ENCODE results near the gene HMOX1.
A peak's percentile ranks its signal among the peaks of the same experiment; 100 is the strongest.

The HMOX1 gene

DNA sequence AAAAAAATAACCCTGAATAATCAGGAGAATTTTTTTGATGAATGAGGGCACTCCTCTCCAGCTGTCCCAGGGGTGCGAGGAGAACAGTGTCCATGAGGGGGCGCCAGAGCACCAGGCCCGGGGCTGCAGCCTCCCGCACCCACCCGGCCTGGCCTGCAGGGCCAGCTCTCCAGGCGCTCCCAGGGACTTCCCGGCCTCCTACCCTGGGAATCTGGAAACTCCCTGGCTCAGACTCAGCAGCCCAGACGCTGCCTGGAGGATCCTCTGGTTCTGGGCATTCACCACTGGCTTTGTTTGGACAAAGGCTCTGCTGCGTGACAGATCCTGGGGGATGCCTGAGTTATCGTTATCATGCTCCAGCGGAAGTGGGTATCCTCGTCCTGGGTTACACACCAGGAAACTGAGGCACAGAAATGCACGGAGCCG lies 50.0 kb downstream of the HMOX1 start:
- Histone ChIP-seq H3K4me2 (ENCODE audit: low read depth, low read length) (no peak overlapping the region), H3K9ac (ENCODE audit: low read length) (no peak overlapping the region), H3K4me1 (ENCODE audit: low read length) (no peaks in the 10 kb centered on the region), H3K9me2 (replicated peaks; ENCODE audit: insufficient read depth, low read length) (no peaks in the 10 kb centered on the region), H3F3A (ENCODE audit: insufficient read depth, low read length) (no peaks in the 10 kb centered on the region), H3K27ac (ENCODE audit: low read length) (no peak overlapping the region), H2AFZ (ENCODE audit: low read length) (no peak overlapping the region), H3K4me3 (ENCODE audit: low read length) (no peak overlapping the region), H3K27me3 (replicated peaks; ENCODE audit: insufficient read depth, low read length) (no peaks in the 10 kb centered on the region), H3K79me2 (ENCODE audit: low read length) (0 out of 2 replicates have a peak, but pooled peaks cover 6% of the 10 kb centered on the region), H3K36me3 (replicated peaks; ENCODE audit: insufficient read depth, low read length) (peaks cover 4% of the 10 kb centered on the region; the same call in 1 of the 2 replicates), H4K20me1 (ENCODE audit: insufficient read depth, low read length) (peaks cover 3% of the 10 kb centered on the region; the same call in 1 of the 2 replicates), H3K9me3 (replicated peaks; ENCODE audit: insufficient read depth, low read length) (no peaks in the 10 kb centered on the region)
- no peak for TF ChIP-seq EZH2 (optimal IDR thresholded peaks at IDR 0.05; ENCODE audit: low read depth, low read length)
- TF ChIP-seq, protein P1, sequence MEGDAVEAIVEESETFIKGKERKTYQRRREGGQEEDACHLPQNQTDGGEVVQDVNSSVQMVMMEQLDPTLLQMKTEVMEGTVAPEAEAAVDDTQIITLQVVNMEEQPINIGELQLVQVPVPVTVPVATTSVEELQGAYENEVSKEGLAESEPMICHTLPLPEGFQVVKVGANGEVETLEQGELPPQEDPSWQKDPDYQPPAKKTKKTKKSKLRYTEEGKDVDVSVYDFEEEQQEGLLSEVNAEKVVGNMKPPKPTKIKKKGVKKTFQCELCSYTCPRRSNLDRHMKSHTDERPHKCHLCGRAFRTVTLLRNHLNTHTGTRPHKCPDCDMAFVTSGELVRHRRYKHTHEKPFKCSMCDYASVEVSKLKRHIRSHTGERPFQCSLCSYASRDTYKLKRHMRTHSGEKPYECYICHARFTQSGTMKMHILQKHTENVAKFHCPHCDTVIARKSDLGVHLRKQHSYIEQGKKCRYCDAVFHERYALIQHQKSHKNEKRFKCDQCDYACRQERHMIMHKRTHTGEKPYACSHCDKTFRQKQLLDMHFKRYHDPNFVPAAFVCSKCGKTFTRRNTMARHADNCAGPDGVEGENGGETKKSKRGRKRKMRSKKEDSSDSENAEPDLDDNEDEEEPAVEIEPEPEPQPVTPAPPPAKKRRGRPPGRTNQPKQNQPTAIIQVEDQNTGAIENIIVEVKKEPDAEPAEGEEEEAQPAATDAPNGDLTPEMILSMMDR (IDR thresholded peaks at IDR 0.05; ENCODE audit: low read length): peak; percentile 90
- DNase-seq: peak; percentile 57

DNA sequence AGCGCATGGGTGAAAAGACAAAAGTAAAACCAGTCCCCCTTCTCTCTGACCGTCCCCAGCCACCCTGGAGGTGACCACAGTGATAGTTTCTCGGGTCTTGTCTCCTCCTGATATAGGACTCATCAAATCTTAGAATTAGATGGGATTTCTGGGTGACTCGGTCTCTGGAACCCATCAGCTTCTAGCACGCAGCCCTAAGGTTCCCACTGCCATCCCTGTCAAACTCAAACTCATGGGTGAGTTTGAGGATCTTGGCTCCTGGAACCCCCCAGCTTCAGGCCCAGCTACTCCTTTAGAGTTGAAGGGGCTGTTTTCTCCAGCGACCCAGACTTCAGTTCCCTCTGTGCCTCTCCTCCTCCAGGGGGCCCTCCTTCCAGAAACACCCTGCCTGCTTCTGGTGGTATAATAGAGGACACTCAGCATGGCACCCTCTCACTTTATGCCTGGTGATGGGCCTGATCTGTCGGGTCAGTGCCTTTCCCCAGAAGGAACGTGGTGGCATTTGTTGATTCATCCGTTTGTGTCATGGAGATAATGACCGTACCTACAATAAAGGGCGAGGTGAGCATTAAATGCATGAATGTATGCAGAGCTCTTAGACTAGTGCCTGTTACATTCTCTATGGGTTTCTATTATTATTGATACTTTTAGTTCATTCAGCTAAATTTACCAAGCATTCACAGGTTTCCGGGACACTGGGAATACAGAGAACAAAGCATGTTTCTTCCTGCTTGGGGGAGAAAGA lies 50.8 kb downstream of the HMOX1 start:
- H3K4me3 ChIP-seq (ENCODE audit: low read length): no peak overlapping the region
- H3K27ac ChIP-seq (ENCODE audit: low read length): no peak overlapping the region
- no peak overlapping the region for H3K9ac ChIP-seq (ENCODE audit: low read length)
- H3K36me3 ChIP-seq (replicated peaks; ENCODE audit: insufficient read depth, low read length): 0 out of 2 replicates have a peak, but pooled peaks cover 4% of the 10 kb centered on the region
- 0 out of 2 replicates have a peak, but pooled peaks cover 6% of the 10 kb centered on the region for H3K79me2 ChIP-seq (ENCODE audit: low read length)
- H3K27me3 ChIP-seq (replicated peaks; ENCODE audit: insufficient read depth, low read length): no peaks in the 10 kb centered on the region
- no peak overlapping the region for H2AFZ ChIP-seq (ENCODE audit: low read length)
- H3K9me2 ChIP-seq (replicated peaks; ENCODE audit: insufficient read depth, low read length): no peaks in the 10 kb centered on the region
- H3K4me2 ChIP-seq (ENCODE audit: low read depth, low read length): no peak overlapping the region
- no peaks in the 10 kb centered on the region for H3F3A ChIP-seq (ENCODE audit: insufficient read depth, low read length)
- no peak for DNase-seq
- no peaks in the 10 kb centered on the region for H4K20me1 ChIP-seq (ENCODE audit: insufficient read depth, low read length)
- no peaks in the 10 kb centered on the region for H3K9me3 ChIP-seq (replicated peaks; ENCODE audit: insufficient read depth, low read length)
- no peaks in the 10 kb centered on the region for H3K4me1 ChIP-seq (ENCODE audit: low read length)
- TF ChIP-seq EZH2phosphoT487 (IDR thresholded peaks at IDR 0.05; ENCODE audit: low read length) (no peak), EZH2 (optimal IDR thresholded peaks at IDR 0.05; ENCODE audit: low read depth, low read length) (no peak)
- TF ChIP-seq, protein P1 (IDR thresholded peaks at IDR 0.05; ENCODE audit: low read length): no peak

DNA sequence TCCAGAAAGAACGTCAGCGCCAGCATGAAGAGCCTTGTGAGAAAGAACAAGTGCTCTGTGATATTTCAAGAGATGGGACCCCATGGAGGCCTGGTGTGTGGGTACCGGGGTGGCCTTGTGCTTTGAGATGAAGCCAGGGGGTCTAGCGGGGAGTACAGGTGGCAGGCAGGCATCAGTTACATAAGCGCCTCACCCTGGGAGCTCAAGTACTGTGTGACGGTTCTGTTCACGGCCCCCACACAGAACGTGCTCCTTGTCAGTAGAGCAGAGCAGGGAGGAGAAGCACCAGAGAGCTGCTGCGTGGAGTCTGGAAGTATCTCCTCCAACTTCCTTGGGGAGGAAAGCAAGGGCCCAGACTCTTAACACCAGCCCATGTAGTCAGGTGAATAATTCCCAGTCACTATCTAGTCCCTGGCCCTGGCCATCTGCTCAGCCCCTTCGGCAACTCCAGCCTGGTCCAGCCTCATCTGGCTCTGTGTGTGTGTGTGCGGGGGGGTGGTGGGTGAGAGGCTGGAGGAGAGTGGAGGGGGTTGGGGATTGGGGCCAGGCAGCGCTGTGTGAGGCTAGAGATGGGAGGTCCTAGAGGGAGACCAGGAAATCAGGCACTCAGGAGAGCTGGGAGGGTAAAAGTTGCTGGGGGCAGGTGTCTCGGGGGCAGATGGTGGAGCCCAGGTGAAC lies 51.5 kb downstream of the HMOX1 start:
- no peak overlapping the region for H3K4me3 ChIP-seq (ENCODE audit: low read length)
- TF ChIP-seq EZH2phosphoT487 (IDR thresholded peaks at IDR 0.05; ENCODE audit: low read length): no peak
- H3K79me2 ChIP-seq (ENCODE audit: low read length): 0 out of 2 replicates have a peak, but pooled peaks cover 6% of the 10 kb centered on the region
- H3K4me1 ChIP-seq (ENCODE audit: low read length): no peaks in the 10 kb centered on the region
- no peak overlapping the region for H2AFZ ChIP-seq (ENCODE audit: low read length)
- no peak overlapping the region for H3K27ac ChIP-seq (ENCODE audit: low read length)
- no peak overlapping the region for H3K4me2 ChIP-seq (ENCODE audit: low read depth, low read length)
- H3K9me2 ChIP-seq (replicated peaks; ENCODE audit: insufficient read depth, low read length): no peaks in the 10 kb centered on the region
- no peaks in the 10 kb centered on the region for H3K27me3 ChIP-seq (replicated peaks; ENCODE audit: insufficient read depth, low read length)
- DNase-seq: no peak
- 0 out of 2 replicates have a peak, but pooled peaks cover 4% of the 10 kb centered on the region for H3K36me3 ChIP-seq (replicated peaks; ENCODE audit: insufficient read depth, low read length)
- no peaks in the 10 kb centered on the region for H3F3A ChIP-seq (ENCODE audit: insufficient read depth, low read length)
- H4K20me1 ChIP-seq (ENCODE audit: insufficient read depth, low read length): no peaks in the 10 kb centered on the region
- H3K9ac ChIP-seq (ENCODE audit: low read length): no peak overlapping the region
- no peaks in the 10 kb centered on the region for H3K9me3 ChIP-seq (replicated peaks; ENCODE audit: insufficient read depth, low read length)

Measured in MM.1S (cell line).